Activated CD8-positive, alpha-beta memory T cell treated with anti-CD3 and anti-CD28 coated beads, Interleukin-2, amount 50 U/mL, for 24 hours (primary cell): ENCODE measurements around the gene PGAP6.
"Not testable (repeated sequence)": the region's sequence is repeated elsewhere in the genome, so short reads cannot be mapped to it uniquely, and the experiment has no call there.

Experiments used
- DNase-seq: peaks from one replicate; pipeline ENCODE4 v3.0.0-alpha.2; 2020; ENCODE audit errors: extremely low read depth

Gene PGAP6

GRCh38 chr16:364595-365491, 16.9 kb downstream of the PGAP6 start:
- DNase-seq, result no peak

- no peak for DNase-seq
Observed at GRCh38 chr16:363766-364490, 17.9 kb downstream of the PGAP6 start.

GRCh38 chr16:363110-363765, 18.5 kb downstream of the PGAP6 start:
- no peak for DNase-seq

- DNase-seq, result not testable (repeated sequence)
Observed at GRCh38 chr16:362702-362999, 19.1 kb downstream of the PGAP6 start.

- DNase-seq, result no peak
Observed at GRCh38 chr16:361872-362701, 19.7 kb downstream of the PGAP6 start.

- no peak for DNase-seq
Observed at GRCh38 chr16:361341-361871, 20.4 kb downstream of the PGAP6 start.

GRCh38 chr16:360698-361336, 21.0 kb downstream of the PGAP6 start:
- DNase-seq, result no peak

- no peak for DNase-seq
Observed at GRCh38 chr16:359871-360697, 21.7 kb downstream of the PGAP6 start.

- no peak for DNase-seq
Observed at GRCh38 chr16:359067-359763, 22.6 kb downstream of the PGAP6 start.

- no peak for DNase-seq
Observed at GRCh38 chr16:356741-357140, 25.0 kb downstream of the PGAP6 start.

- no peak for DNase-seq
Observed at GRCh38 chr16:354971-355461, 26.8 kb downstream of the PGAP6 start.

- DNase-seq, result no peak
Observed at GRCh38 chr16:354291-354881, 27.4 kb downstream of the PGAP6 start.

GRCh38 chr16:353404-354290, 28.1 kb downstream of the PGAP6 start:
- DNase-seq, result no peak

- peak; percentile 99 for DNase-seq
Observed at GRCh38 chr16:352547-353403, 29.0 kb downstream of the PGAP6 start, which contains the start of gene AXIN1. TSS of gene AXIN1 (minus strand) at chr16:352723. CDS start at chr16:347025, 5,698 bp downstream.

GRCh38 chr16:351804-352520, 29.8 kb downstream of the PGAP6 start:
- DNase-seq, result no peak

GRCh38 chr16:350203-350602, 31.6 kb downstream of the PGAP6 start:
- DNase-seq, result no peak
